Gastroesophageal sphincter (tissue), 4 donors: ENCODE results near the gene SIAH3. TPM values are rescaled to one million over a fixed set of nuclear protein-coding genes. Genes with fewer than 3 reads are reported as not detected.
"Not testable (repeated sequence)": the region's sequence is repeated elsewhere in the genome, so short reads cannot be mapped to it uniquely, and the experiment has no call there.

Experiments used
- ATAC-seq: fragments of 150-250 bp; one replicate; pipeline ENCODE4 v1.9.1; 2016; ENCODE audit warnings: mild to moderate bottlenecking, moderate library complexity
- H3K27ac ChIP-seq, 4 donors: fragments of 200-600 bp; sonication (generic) in 3 of 4; 1 replicate in 3 of 4; 2 replicates in 1 of 4; pipeline ENCODE4 v1.5.1; 2016 to 2019
- H3K27me3 ChIP-seq: fragments of 200-600 bp; sonication (generic); one replicate; pipeline ENCODE4 v1.5.1; 2019
- H3K36me3 ChIP-seq, 2 donors: fragments of 200-600 bp; sonication (generic); one replicate each; pipeline ENCODE4 v1.5.1; 2019; ENCODE audit warnings: control low read depth in 1 of 2
- H3K4me1 ChIP-seq, 3 donors: fragments of 200-600 bp; sonication (generic); 1 replicate in 2 of 3; 2 replicates in 1 of 3; pipeline ENCODE4 v1.5.1; 2016 to 2019; ENCODE audit warnings: control low read depth in 2 of 3
- H3K4me3 ChIP-seq, 2 donors: fragments of 200-600 bp; sonication (generic); one replicate each; pipeline ENCODE4 v1.5.1; 2019; ENCODE audit warnings: mild to moderate bottlenecking in 1 of 2, moderate library complexity in 1 of 2
- H3K9me3 ChIP-seq, 3 donors: fragments of 200-600 bp; sonication (generic); one replicate each; pipeline ENCODE4 v1.5.1; 2017 to 2019; ENCODE audit warnings: control low read depth in 2 of 3
- EP300 ChIP-seq: sonication (generic); formaldehyde crosslinking; IDR thresholded peaks from one replicate; pipeline ENCODE4 v1.6.1; 2017; ENCODE audit warnings: antibody characterized with exemption, mild to moderate bottlenecking
- POLR2A ChIP-seq, 2 donors: fragments of 450-650 bp; IDR thresholded peaks; one replicate each; pipeline ENCODE4 v1.6.1; 2017; ENCODE audit warnings: antibody characterized with exemption in 2 of 2, mild to moderate bottlenecking in 2 of 2, moderate library complexity in 1 of 2
- POLR2AphosphoS5 ChIP-seq: sonication (generic); formaldehyde crosslinking; IDR thresholded peaks from one replicate; pipeline ENCODE4 v1.6.1; 2017; ENCODE audit warnings: antibody characterized with exemption
- WGBS, 2 donors: methylation state at CpG; one replicate each; pipeline ENCODE4 v1.1.5; 2018; ENCODE audit warnings: low coverage in 1 of 2; 5-methylcytosine and 5-hydroxymethylcytosine counted together
- total RNA-seq, 4 donors: library from RNA; depleted of rRNA; stranded (reverse); fragments of >200 nt; gene quantifications; one replicate each; pipeline ENCODE4 v1.1.0, GENCODE V29; 2016
- TF ChIP-seq, protein P1 (sequence below), 4 experiments: fragments of 200-600 bp in 2 of 4; fragments of 450-650 bp in 2 of 4; sonication (generic) in 1 of 4; IDR thresholded peaks; one replicate each; pipeline ENCODE4 v1.5.1; 2017 to 2019; ENCODE audit warnings: antibody characterized with exemption in 4 of 4, mild to moderate bottlenecking in 2 of 4, moderate library complexity in 2 of 4

Gene SIAH3
- total RNA-seq, 4 donors from 2014 or later, result not detected

DNA sequence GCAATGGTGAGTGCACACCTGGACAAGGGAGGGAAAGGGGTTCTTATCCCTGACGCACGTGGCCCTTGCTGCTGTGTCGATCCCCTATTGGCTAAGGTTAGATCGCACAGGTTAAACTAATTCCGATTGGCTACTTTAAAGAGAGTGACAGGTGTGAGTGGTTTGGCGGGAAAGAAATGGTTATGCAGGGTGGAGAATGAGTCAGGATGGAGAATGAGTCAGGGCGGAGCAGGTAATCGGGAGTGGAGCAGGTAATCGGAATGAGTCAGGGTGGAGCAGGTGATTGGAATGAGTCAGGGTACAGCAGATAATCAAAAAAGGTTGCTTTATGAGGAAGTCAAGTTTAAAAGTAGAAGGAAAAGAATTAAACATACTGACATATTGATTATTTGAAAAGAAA is 24.4 kb upstream of the SIAH3 start:
- Histone ChIP-seq H3K27ac (no peak overlapping the region), H3K36me3 (no peaks in the 10 kb centered on the region), H3K4me3 (no peak overlapping the region), H3K4me1 (no peaks in the 10 kb centered on the region), H3K27me3 (no peaks in the 10 kb centered on the region), H3K9me3 (no peaks in the 10 kb centered on the region)
- TF ChIP-seq POLR2AphosphoS5 (no peak), EP300 (no peak), POLR2A (IDR thresholded peaks at IDR 0.05) (no peak)
- TF ChIP-seq, protein P1, sequence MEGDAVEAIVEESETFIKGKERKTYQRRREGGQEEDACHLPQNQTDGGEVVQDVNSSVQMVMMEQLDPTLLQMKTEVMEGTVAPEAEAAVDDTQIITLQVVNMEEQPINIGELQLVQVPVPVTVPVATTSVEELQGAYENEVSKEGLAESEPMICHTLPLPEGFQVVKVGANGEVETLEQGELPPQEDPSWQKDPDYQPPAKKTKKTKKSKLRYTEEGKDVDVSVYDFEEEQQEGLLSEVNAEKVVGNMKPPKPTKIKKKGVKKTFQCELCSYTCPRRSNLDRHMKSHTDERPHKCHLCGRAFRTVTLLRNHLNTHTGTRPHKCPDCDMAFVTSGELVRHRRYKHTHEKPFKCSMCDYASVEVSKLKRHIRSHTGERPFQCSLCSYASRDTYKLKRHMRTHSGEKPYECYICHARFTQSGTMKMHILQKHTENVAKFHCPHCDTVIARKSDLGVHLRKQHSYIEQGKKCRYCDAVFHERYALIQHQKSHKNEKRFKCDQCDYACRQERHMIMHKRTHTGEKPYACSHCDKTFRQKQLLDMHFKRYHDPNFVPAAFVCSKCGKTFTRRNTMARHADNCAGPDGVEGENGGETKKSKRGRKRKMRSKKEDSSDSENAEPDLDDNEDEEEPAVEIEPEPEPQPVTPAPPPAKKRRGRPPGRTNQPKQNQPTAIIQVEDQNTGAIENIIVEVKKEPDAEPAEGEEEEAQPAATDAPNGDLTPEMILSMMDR (IDR thresholded peaks at IDR 0.05), result no peak
- WGBS, 2 donors, result 89 to 95% methylated on average over 8 to 9 of the region's 9 CpGs
- no peak for ATAC-seq

DNA sequence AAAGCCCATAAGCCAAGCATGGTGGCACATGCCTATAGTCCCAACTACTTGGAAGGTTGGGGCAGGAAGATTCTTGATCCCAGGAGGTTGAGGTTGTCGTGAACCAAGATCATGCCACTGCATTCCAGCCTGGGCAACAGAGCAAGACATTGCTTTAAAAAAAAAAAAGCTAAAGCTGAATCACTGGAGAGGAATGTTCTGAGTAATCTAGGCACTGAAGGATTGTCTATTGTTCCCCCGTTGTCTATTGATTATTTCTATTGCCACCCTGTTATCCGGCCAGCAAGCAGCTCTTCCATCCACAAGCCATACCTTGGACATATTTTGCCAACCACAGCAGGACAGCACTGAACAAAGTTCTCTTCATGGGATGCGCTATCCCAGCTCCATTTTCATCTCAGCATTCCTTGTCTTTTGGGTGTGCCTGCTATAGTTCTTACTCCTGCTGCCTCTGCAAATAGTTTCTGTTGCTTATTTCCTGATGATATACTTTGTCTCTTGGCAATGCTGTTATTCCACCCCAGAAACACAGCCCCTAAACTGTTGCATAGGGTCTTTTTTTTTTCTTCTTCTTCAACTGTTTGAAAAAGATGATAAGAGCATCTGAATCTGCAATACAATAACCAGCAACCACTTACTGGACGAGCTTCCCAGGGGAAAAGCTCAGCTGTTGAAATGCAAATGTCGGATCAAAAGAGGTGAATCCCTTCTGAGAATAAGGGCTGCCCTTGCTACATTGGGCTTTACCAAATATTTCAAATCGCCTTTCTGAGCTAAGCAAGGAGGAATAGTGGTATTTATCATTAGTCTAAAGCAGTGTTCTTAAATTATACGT is 22.2 kb upstream of the SIAH3 start:
- Histone ChIP-seq H3K9me3 (no peaks in the 10 kb centered on the region), H3K27ac (no peak overlapping the region), H3K4me1 (no peaks in the 10 kb centered on the region), H3K27me3 (no peaks in the 10 kb centered on the region), H3K36me3 (no peaks in the 10 kb centered on the region), H3K4me3 (no peak overlapping the region)
- TF ChIP-seq, protein P1 (IDR thresholded peaks at IDR 0.05), result no peak
- TF ChIP-seq POLR2A (IDR thresholded peaks at IDR 0.05), result no peak
- 78 to 79% methylated on average over 7 to 8 of the region's 8 CpGs for WGBS, 2 donors
- ATAC-seq, result no peak

DNA sequence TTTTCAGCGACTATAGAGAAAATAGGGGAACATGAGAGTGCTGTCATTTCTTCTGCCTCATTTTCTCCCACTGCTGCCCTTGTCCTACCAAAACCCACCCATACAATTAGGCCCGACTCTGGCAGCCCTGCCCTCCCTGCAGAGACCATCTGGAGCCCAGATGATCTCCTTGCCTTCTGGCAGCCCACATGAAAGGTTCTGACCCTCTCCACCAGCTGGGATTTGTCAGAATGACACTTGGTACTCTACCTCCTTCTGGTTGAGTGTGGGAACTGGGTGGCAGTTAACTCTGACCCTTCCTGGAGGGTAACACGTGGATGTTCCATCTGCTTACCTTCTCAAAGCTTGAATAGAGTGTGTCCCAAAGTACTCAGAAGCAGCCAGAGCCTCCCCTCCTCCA is 21.0 kb upstream of the SIAH3 start:
- WGBS, 2 donors, result 53 to 88% methylated on average over 1 to 3 of the region's 3 CpGs
- no peaks in the 10 kb centered on the region for H3K36me3 ChIP-seq
- H3K9me3 ChIP-seq, result no peaks in the 10 kb centered on the region
- no peaks in the 10 kb centered on the region for H3K27me3 ChIP-seq
- no peak overlapping the region for H3K27ac ChIP-seq
- no peaks in the 10 kb centered on the region for H3K4me1 ChIP-seq
- no peak overlapping the region for H3K4me3 ChIP-seq
- no peak for TF ChIP-seq EP300
- TF ChIP-seq, protein P1 (IDR thresholded peaks at IDR 0.05), result no peak
- no peak for TF ChIP-seq POLR2A (IDR thresholded peaks at IDR 0.05)
- TF ChIP-seq POLR2AphosphoS5, result no peak
- ATAC-seq, result no peak

DNA sequence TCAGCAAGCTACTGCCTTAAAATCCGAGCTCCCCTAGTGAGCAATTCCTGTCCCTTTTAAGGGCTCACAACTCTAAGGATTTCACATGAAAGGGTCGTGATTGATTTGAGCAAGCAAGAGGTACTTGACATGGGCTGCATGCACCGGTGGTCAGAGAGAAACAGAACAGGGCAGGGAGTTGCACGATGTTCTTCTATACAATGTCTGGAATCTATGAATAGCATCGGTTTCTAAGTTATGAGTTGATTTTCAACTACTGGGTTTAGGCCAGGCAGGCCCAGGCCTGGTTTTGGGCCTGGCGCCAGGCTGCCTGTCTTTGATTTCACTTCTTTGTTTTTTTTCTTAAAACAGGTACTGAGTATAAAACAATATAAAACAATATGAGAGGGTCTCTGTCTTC is 19.6 kb upstream of the SIAH3 start:
- WGBS, 2 donors, result 48 to 65% methylated on average over 5 of the region's 6 CpGs

DNA sequence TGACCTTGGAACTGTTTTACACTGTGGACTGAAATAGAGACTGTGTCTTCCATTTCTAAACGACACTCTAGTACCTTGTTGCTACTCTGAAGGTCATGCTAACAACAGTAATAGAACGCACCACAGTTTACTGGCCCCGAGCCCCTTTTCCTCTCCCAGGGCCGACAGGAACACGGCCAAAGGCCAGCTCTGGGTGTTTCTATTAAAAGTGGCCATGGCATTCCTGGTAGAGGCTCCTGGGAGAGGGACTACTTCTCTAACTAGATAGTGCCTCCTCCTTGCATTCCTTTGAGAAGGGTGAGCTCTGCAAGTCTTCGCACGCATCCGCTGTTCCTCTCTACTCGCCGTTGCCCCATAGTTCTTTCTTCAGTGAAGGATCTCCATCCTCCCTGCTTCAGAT is 18.7 kb upstream of the SIAH3 start:
- no peak overlapping the region for H3K27ac ChIP-seq
- no peaks in the 10 kb centered on the region for H3K27me3 ChIP-seq
- no peaks in the 10 kb centered on the region for H3K9me3 ChIP-seq
- TF ChIP-seq POLR2AphosphoS5 (no peak), EP300 (no peak), POLR2A (IDR thresholded peaks at IDR 0.05) (no peak)
- TF ChIP-seq, protein P1 (IDR thresholded peaks at IDR 0.05), result no peak
- WGBS, 2 donors, result 86% methylated on average over 5 to 10 of the region's 10 CpGs
- H3K36me3 ChIP-seq, result no peaks in the 10 kb centered on the region
- no peaks in the 10 kb centered on the region for H3K4me1 ChIP-seq
- no peak overlapping the region for H3K4me3 ChIP-seq
- ATAC-seq, result no peak

More for the DNA sequence above, 19.6 kb upstream of the SIAH3 start:
- not testable (repeated sequence) for H3K36me3 ChIP-seq, H3K27me3 ChIP-seq, H3K4me1 ChIP-seq, H3K9me3 ChIP-seq, H3K27ac ChIP-seq, ATAC-seq, H3K4me3 ChIP-seq
